Esophagus squamous epithelium (tissue), 5 donors: Measurements from ENCODE around the gene ADPRS. TPM values are rescaled to one million over a fixed set of nuclear protein-coding genes. Genes with fewer than 3 reads are reported as not detected.

Source experiments
- DNase-seq: peaks from one replicate; lab custom pipeline; 2025; lab: John Stamatoyannopoulos, UW
- H3K27ac ChIP-seq, 4 donors: fragments of 200-600 bp; sonication (generic); one replicate each; pipeline ENCODE4 v1.5.1; 2016 to 2019; ENCODE audit warnings: mild to moderate bottlenecking in 1 of 4
- H3K27me3 ChIP-seq, 4 donors: fragments of 200-600 bp; sonication (generic); 1 replicate in 3 of 4; 2 replicates in 1 of 4; pipeline versions ENCODE4 v1.5.1 to v1.6.0; 2017 to 2021; ENCODE audit warnings: antibody characterized with exemption in 1 of 4
- H3K36me3 ChIP-seq, 3 donors: fragments of 200-600 bp; sonication (generic); one replicate each; pipeline ENCODE4 v1.5.1; 2016 to 2019
- H3K4me1 ChIP-seq, 3 donors: fragments of 200-600 bp; sonication (generic); one replicate each; pipeline ENCODE4 v1.5.1; 2017 to 2019
- H3K4me3 ChIP-seq, 4 donors: fragments of 200-600 bp; sonication (generic); 1 replicate in 3 of 4; 2 replicates in 1 of 4; pipeline ENCODE4 v1.5.1; 2016 to 2019; ENCODE audit warnings: mild to moderate bottlenecking in 2 of 4, moderate library complexity in 1 of 4
- H3K9me3 ChIP-seq, 3 donors: fragments of 200-600 bp; sonication (generic); one replicate each; pipeline ENCODE4 v1.5.1; 2016 to 2019
- CTCF ChIP-seq, 6 experiments: fragments of 450-650 bp in 4 of 6; fragments of 200-600 bp in 2 of 6; sonication (generic) in 2 of 6; IDR thresholded peaks; one replicate each; pipeline ENCODE4 v1.5.1; 2016 to 2019; ENCODE audit warnings: antibody characterized with exemption in 6 of 6, mild to moderate bottlenecking in 4 of 6, moderate library complexity in 4 of 6
- POLR2A ChIP-seq, 4 donors: fragments of 450-650 bp; IDR thresholded peaks; one replicate each; pipeline ENCODE4 v1.6.1; 2017; ENCODE audit warnings: antibody characterized with exemption in 4 of 4, mild to moderate bottlenecking in 4 of 4, moderate library complexity in 3 of 4
- WGBS, 2 donors: methylation state at CpG; one replicate each; pipeline ENCODE4 v1.1.5; 2018; 5-methylcytosine and 5-hydroxymethylcytosine counted together
- intact Hi-C: fragments of 100-400 bp; cut with DNase I; formaldehyde crosslinking; loops from one replicate; pipeline ENCODE4 v1.15.0; 2022
- total RNA-seq, 4 donors: library from RNA; depleted of rRNA; stranded (reverse); fragments of >200 nt; gene quantifications; one replicate each; pipeline ENCODE4 v1.1.0, GENCODE V29; 2016
- donor health status: DM: yes; HTN: yes; CAD: no.

ADPRS gene
- total RNA-seq, 4 donors from 2014 or later, result 41.0 to 57.8 (median 48.1) TPM

DNA sequence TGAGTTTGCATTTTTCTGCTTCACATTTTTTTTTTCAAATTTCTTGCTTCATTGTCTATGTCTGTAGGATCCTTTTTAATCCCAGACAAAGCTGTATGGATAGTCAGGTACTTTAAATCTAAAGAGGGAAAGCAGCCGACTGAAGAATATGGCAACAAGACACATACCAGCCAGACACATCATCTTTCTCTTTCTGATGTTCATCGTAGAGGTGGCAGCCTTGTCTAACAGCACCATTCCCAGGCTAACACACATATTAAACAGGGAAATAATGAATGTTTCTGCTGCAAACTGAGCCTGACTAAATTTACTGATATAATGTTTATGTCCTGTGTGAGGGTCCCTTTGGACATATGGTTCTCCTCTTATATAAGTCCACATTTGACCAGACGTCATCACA lies 8.5 kb upstream of the ADPRS start:
- H3K27me3 ChIP-seq, result peaks cover 0 to 19% (median 1%) of the 10 kb centered on the region in 4 donors
- H3K9me3 ChIP-seq, result no peaks in the 10 kb centered on the region
- TF ChIP-seq CTCF (IDR thresholded peaks at IDR 0.05) (no peak), POLR2A (IDR thresholded peaks at IDR 0.05) (no peak)
- WGBS, 2 donors, result 46 to 55% methylated on average over 3 of the region's 3 CpGs
- no peak overlapping the region for H3K4me3 ChIP-seq
- H3K27ac ChIP-seq, result no peak overlapping the region
- H3K4me1 ChIP-seq, result peaks cover 6 to 17% (median 13%) of the 10 kb centered on the region in 3 donors
- intact Hi-C loops, result no loop called here
- DNase-seq, result no peak
- no peaks in the 10 kb centered on the region for H3K36me3 ChIP-seq

- TF ChIP-seq CTCF (IDR thresholded peaks at IDR 0.05), result no peak
- no peak for TF ChIP-seq POLR2A (IDR thresholded peaks at IDR 0.05)
- H3K4me1 ChIP-seq, result peaks cover 6 to 17% (median 13%) of the 10 kb centered on the region in 3 donors
- no peak for DNase-seq
- WGBS, 2 donors, result 43 to 53% methylated on average over 6 of the region's 6 CpGs
- intact Hi-C loops, result no loop called here
- H3K36me3 ChIP-seq, result no peaks in the 10 kb centered on the region
- H3K4me3 ChIP-seq, result no peak overlapping the region
- peaks cover 0 to 20% (median 1%) of the 10 kb centered on the region in 4 donors for H3K27me3 ChIP-seq
- no peak overlapping the region for H3K27ac ChIP-seq
- no peaks in the 10 kb centered on the region for H3K9me3 ChIP-seq
Observed at GRCh38 chr1:36080801-36081200, 7.9 kb upstream of the ADPRS start.

DNA sequence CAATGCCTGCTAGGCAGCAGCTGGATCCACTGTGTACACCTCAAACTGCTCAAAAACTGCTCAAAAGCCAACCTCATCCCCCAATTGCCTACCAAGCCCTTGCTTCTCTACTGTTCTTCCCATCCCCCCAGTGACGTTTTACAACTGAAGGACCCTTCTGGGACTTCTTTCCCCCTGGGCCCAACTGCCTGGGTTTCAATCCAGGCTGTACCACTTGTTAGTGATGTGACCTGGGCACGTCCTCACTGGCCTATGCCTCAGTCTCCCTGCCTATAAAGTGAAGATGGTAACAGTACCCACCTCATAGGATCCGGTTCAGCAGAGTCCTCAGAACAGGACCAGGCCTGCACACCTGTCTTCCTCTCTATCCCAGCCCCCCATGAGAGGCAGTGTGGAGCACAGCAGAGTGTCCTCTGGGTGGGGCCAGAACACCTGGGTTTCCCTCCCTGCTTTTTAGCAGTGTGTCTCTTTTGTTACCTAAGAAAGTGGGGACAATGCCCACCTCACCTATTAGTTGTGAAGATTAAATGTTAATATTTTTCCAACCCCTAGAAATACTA lies 6.7 kb upstream of the ADPRS start:
- no peak overlapping the region for H3K27ac ChIP-seq
- H3K9me3 ChIP-seq, result no peaks in the 10 kb centered on the region
- DNase-seq, result no peak
- no peak for TF ChIP-seq POLR2A (IDR thresholded peaks at IDR 0.05)
- no peak for TF ChIP-seq CTCF (IDR thresholded peaks at IDR 0.05)
- no peak overlapping the region for H3K4me3 ChIP-seq
- intact Hi-C loops, result no loop called here
- H3K27me3 ChIP-seq, result peaks cover 0 to 20% (median 1%) of the 10 kb centered on the region in 4 donors
- H3K4me1 ChIP-seq, result peaks cover 6 to 17% (median 13%) of the 10 kb centered on the region in 3 donors
- H3K36me3 ChIP-seq, result no peaks in the 10 kb centered on the region
- WGBS, 2 donors, result 53 to 60% methylated on average over 3 of the region's 3 CpGs

- intact Hi-C loops, result no loop called here
- no peaks in the 10 kb centered on the region for H3K36me3 ChIP-seq
- peaks cover 8 to 21% (median 18%) of the 10 kb centered on the region in 3 donors for H3K4me1 ChIP-seq
- H3K27ac ChIP-seq, result no peak overlapping the region
- peaks cover 0 to 20% (median 1%) of the 10 kb centered on the region in 4 donors for H3K27me3 ChIP-seq
- H3K9me3 ChIP-seq, result no peaks in the 10 kb centered on the region
- 65 to 85% methylated on average over 8 to 11 of the region's 13 CpGs for WGBS, 2 donors
- no peak overlapping the region for H3K4me3 ChIP-seq
- no peak for DNase-seq
- TF ChIP-seq POLR2A (IDR thresholded peaks at IDR 0.05) (no peak), CTCF (IDR thresholded peaks at IDR 0.05) (no peak)
Observed at GRCh38 chr1:36083219-36083618, 5.5 kb upstream of the ADPRS start.

GRCh38 chr1:36083635-36084496 lies 4.8 kb upstream of the ADPRS start, which contains the start of gene TEKT2:
Gene TEKT2 (plus strand): TSS chr1:36084094. CDS start chr1:36084922, 828 bp downstream.
- peak within 1 kb of the TSS in 2 of 4 donors; percentile 29 to 38 for H3K27ac ChIP-seq
- H3K4me1 ChIP-seq, result peaks cover 11 to 25% (median 21%) of the 10 kb centered on the region in 3 donors
- TF ChIP-seq CTCF (IDR thresholded peaks at IDR 0.05) (no peak), POLR2A (IDR thresholded peaks at IDR 0.05) (no peak)
- H3K27me3 ChIP-seq, result peaks cover 0 to 20% (median 1%) of the 10 kb centered on the region in 4 donors
- no peaks in the 10 kb centered on the region for H3K36me3 ChIP-seq
- intact Hi-C loops, result no loop called here
- H3K4me3 ChIP-seq, result peak within 1 kb of the TSS; percentile 37 to 71 (median 58)
- 7 to 50% methylated on average over 1 to 28 of the region's 59 CpGs for WGBS, 2 donors
- H3K9me3 ChIP-seq, result no peaks in the 10 kb centered on the region
- DNase-seq, result no peak
